Activated naive CD4-positive, alpha-beta T cell treated with anti-CD3 and anti-CD28 coated beads, Interleukin-2, amount 10 ng/mL, durations not matched to agents 7 days and 5 days (primary cell): ENCODE results near the gene TMEM130.

ENCODE experiments used
- CTCF ChIA-PET: fragments of 350-600 bp; sonication (Branson Sonifier 250); formaldehyde crosslinking; loops from one replicate; lab custom pipeline; 2021; ENCODE audit warnings: antibody characterized with exemption; lab: Charles Lee
- DNase-seq: peaks from one replicate; pipeline ENCODE4 v3.0.0-alpha.2; 2020
- H3K27ac Mint-ChIP-seq: one replicate; pipeline ENCODE4 v1.8.0; 2021; ENCODE audit warnings: mild to moderate bottlenecking, moderate library complexity, mixed read lengths
- H3K27me3 Mint-ChIP-seq: one replicate; pipeline ENCODE4 v1.8.0; 2021; ENCODE audit warnings: mild to moderate bottlenecking, mixed read lengths
- H3K36me3 Mint-ChIP-seq: one replicate; pipeline ENCODE4 v1.8.0; 2021; ENCODE audit warnings: mixed read lengths
- H3K4me1 Mint-ChIP-seq: one replicate; pipeline ENCODE4 v1.8.0; 2021; ENCODE audit warnings: mixed read lengths
- H3K4me3 Mint-ChIP-seq: one replicate; pipeline ENCODE4 v1.8.0; 2021; ENCODE audit warnings: mild to moderate bottlenecking, moderate library complexity, mixed read lengths
- H3K9me3 Mint-ChIP-seq: one replicate; pipeline ENCODE4 v1.8.0; 2021; ENCODE audit warnings: mixed read lengths

Gene TMEM130

GRCh38 chr7:98802088-98802780, 67.6 kb downstream of the TMEM130 start:
- peaks cover 12% of the 10 kb centered on the region for H3K9me3 Mint-ChIP-seq
- CTCF ChIA-PET: no interaction called here
- peaks cover 4% of the 10 kb centered on the region for H3K27me3 Mint-ChIP-seq
- H3K27ac Mint-ChIP-seq: no peak overlapping the region
- H3K36me3 Mint-ChIP-seq: no peaks in the 10 kb centered on the region
- H3K4me1 Mint-ChIP-seq: no peaks in the 10 kb centered on the region
- H3K4me3 Mint-ChIP-seq: no peak overlapping the region
- no peak for DNase-seq

DNA sequence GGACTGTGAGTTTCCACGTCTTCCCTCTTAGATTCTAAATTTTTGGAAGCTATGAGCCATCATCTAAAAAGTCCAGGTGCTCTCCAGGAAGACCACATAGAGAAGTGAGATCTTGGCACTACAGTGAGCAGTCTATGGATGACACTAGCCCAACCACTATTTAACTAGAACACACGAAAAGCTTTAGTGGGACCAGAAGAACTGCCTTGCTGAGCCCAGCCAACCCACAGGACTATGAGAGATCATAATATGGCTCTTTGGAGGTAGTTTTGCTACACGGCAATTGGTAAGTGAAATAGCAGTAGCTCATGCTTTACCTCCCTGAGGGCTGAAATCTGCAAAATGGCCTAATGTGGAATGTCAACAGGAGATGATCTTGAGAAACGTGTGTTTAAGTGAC, 68.8 kb downstream of the TMEM130 start:
- Mint-ChIP-seq H3K27me3 (peaks cover 4% of the 10 kb centered on the region), H3K4me1 (peaks cover 2% of the 10 kb centered on the region), H3K36me3 (no peaks in the 10 kb centered on the region), H3K9me3 (peaks cover 12% of the 10 kb centered on the region), H3K4me3 (no peak overlapping the region), H3K27ac (no peak overlapping the region)
- no peak for DNase-seq
- CTCF ChIA-PET: no interaction called here

DNA sequence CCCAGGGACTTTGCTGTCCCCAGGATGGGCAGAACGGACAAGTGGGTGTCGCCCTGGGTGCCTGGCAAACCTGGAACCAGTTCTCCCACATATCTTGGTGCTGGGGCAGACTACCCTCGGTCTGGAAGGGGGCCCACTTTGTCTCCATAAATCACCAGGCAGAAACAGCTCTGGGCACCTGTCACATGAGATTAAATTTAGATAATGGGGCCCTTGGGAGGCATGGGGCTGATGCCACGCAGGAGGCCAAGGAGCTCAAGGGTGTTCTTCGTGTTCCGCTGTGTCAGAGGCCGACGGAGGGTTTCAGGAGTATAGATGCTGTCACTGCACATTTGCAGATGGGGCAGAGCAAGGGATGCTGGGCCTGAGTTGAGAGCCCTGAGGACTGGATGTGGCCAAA, 72.7 kb downstream of the TMEM130 start:
- no peak overlapping the region for H3K27ac Mint-ChIP-seq
- H3K4me1 Mint-ChIP-seq: peaks cover 2% of the 10 kb centered on the region
- H3K4me3 Mint-ChIP-seq: no peak overlapping the region
- no peaks in the 10 kb centered on the region for H3K27me3 Mint-ChIP-seq
- CTCF ChIA-PET: interaction anchor here (1.3 kb wide), 1 partner anchor 44 kb away, joined by 4 read pairs; no protein-coding TSS in a partner anchor
- no peaks in the 10 kb centered on the region for H3K36me3 Mint-ChIP-seq
- H3K9me3 Mint-ChIP-seq: peaks cover 15% of the 10 kb centered on the region
- DNase-seq: no peak
